D341Med (cell line): ENCODE results near the gene NUDT8.
A peak's percentile ranks its signal among the peaks of the same experiment; 100 is the strongest.
"Not testable (repeated sequence)": the region's sequence is repeated elsewhere in the genome, so short reads cannot be mapped to it uniquely, and the experiment has no call there.

ENCODE experiments used
- DNase-seq: peaks from one replicate; pipeline ENCODE4 v3.0.0; 2012; ENCODE audit warnings: low spot score

NUDT8 gene

DNA sequence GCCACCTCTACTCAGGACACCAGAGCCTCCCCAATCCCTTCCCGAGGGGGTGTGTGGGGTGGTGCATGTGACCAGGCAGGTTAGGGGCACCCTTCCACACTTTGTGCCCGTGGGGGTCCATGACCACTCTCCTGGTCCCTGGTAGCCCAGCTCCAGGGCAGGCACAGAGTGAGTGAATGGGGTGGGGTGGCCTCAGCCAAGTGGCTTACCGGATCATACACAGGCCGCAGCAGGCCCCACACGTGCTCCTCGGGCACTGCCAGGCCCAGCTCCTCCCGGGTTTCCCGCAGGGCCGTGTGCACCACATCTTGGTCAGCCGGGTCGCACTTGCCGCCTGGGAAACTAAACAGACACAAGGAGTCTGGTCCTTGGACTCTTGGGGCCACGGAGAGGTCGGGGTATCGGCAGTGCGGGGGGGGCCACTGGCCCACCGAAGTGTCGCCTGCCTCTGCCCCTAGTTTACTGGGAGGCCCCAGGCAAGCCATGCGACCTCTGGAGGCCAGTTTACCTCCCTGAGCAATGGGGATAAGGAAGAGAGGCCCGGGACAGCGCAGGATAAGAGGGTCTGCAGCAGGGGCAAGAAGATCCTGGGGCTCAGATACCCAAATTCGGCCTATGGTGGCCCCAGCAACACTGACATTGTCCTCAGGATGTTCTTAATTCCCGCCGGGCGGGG lies 889 bp downstream of the NUDT8 start:
- no peak for DNase-seq

DNA sequence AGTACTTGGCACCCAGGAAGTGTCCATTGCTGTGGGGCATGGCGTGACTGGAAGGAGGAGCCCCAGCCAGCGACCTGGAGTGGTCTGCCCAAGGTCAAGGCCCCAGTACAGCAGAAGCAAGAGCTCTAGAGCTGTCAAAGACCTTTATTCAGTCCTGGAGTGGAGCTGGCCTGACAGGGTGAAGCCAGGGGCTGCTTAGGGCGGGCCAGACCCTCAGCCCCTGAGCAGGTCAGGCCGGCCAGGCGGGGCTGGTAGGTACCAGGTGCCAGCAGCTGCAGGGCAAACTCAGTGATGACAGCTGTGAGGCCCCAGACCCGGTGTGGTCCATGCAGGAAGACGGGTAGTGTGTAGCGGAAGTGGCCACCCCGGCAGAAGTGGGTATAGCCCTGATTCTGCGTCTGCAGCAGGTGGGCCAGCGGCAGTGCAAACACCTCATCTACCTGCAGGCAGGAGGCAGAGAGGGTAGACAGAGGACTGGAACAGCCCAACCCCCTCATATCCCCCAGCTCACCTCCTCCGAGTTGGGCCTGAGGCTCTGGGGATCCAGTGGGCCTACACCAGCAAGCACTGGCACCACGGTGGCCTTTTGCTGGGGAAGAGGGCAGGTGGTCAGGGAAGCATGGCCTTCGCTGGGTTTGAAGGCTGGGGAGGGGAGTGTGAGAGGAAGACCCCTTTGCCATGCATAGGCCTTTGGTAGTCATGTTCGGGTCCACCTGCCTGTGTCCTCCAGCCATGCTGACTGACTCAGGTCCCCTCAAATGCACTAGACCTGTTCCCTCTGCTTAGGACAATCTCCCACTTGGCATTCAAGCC lies 1.7 kb downstream of the NUDT8 start:
- no peak for DNase-seq

DNA sequence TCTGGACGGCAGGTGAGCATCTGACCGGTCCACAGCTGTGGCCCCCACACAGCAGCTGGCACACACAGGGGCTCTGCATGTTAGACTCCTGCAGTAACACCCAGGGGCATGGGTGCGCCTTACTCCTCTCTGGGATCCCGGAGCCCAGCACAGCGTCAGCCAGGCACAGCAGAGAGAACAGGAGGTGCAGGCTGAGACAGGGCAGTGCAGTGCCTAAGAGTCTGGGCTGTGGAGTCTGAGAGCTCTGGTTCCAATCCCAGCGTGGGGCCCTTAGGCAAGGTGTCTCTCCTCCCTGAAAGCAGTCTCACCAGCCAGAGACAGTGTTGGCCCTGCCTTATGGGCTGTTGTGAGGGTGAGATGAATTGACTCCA lies 2.3 kb downstream of the NUDT8 start:
- no peak for DNase-seq

DNA sequence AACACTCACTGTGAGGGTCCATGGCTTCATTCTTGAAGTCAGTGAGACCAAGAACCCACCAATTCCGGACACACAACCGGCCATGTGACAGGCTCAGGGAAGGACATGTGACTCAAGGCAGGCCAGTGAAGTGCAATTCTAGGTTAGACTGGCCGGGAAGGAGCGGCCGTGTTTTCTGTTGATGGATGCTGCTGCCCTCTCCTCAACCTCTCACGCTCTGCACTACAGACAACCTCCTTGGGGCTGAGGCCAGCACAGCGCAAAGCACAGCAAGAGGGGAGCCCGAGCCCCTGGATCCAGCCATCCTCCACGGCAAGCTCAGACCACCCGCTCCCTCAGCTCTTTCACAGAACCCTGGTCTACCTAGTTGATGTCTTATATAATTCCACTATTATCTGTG lies 2.8 kb downstream of the NUDT8 start:
- DNase-seq = no peak

DNA sequence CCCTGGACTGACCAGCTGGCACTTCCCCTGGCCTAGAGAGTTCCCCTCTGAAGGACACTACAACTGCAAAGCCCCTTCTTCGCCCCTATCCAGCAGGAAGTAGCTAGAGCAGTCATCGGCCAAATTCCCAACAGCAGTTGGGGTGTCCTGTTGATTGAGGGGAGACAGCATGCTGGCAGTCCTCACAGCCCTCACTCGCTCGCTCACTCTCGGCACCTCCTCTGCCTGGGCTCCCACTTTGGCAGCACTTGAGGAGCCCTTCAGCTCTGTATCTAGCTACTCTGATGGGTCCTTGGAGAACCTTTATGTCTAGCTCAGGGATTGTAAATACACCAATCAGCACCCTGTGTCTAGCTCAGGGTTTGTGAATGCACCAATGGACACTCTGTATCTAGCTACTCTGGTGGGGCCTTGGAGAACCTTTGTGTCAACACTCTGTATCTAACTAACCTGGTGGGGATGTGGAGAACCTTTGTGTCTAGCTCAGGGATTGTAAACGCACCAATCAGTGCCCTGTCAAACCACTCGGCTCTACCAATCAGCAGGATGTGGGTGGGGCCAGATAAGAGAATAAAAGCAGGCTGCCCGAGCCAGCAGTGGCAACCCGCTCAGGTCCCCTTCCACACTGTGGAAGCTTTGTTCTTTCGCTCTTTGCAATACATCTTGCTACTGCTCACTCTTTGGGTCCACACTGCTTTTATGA lies 3.5 kb downstream of the NUDT8 start:
- not testable (repeated sequence) for DNase-seq

DNA sequence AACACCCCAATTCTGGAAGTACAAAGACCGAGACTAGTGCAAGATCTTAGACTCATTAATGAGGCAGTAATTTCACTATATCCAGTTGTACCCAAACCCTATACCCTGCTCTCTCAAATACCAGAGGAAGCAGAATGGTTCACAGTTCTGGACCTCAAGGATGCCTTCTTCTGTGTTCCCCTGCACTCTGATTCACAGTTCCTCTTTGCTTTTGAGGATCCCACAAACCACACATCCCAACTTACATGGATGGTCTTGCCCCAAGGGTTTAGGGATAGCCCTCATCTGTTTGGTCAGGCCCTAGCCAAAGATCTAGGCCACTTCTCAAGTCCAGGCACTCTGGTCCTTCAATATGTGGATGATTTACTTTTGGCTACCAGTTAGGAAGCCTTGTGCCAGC lies 5.9 kb downstream of the NUDT8 start:
- DNase-seq = not testable (repeated sequence)

DNA sequence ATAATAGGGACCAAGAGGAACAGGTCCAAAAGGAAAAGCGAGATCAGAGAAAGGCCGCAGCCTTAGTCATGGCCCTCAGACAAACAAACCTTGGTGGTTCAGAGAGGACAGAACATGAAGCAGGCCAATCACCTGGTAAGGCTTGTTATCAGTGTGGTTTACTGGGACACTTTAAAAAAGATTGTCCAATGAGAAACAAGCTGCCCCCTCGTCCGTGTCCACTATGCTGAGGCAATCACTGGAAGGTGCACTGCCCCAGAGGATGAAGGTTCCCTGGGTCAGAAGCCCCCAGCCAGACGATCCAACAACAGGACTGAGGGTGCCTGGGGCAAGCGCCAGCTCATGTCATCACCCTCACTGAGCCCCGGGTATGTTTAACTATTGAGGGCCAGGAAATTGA lies 6.8 kb downstream of the NUDT8 start:
- not testable (repeated sequence) for DNase-seq

DNA sequence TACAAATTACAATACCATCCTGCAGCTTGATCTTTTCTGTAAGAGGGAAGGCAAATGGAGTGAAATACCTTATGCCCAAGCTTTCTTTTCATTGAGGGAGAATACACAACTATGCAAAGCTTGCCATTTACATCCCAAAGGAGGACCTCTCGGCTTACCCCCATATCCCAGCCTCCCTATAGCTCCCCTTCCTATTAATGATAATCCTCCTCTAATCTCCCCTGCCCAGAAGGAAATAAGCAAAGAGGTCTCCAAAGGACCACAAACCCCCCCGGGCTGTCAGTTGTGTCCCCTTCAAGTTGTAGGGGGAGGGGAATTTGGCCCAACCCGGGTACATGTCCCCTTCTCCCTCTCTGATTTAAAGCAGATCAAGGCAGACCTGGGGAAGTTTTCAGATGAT lies 7.8 kb downstream of the NUDT8 start:
- not testable (repeated sequence) for DNase-seq

DNA sequence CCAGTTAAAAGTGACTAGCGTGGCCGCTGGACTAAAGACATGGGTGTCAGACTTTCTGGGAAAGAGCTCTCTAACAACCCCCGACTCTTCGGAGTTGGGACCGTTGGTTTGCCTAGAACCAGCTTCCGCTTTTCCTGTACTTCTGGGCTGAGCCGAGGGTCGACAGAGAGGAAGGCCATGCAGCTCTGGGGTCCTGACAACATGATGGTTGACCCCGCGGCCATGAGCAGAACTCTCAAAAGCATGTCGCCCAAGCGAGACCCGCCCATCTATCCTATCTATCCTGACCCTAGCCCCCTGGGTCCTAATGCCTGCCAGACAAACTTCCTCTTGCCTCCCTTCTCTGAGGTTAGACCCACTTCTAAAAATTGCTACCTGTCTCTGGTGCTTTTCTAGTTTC lies 9.1 kb downstream of the NUDT8 start:
- not testable (repeated sequence) for DNase-seq

DNA sequence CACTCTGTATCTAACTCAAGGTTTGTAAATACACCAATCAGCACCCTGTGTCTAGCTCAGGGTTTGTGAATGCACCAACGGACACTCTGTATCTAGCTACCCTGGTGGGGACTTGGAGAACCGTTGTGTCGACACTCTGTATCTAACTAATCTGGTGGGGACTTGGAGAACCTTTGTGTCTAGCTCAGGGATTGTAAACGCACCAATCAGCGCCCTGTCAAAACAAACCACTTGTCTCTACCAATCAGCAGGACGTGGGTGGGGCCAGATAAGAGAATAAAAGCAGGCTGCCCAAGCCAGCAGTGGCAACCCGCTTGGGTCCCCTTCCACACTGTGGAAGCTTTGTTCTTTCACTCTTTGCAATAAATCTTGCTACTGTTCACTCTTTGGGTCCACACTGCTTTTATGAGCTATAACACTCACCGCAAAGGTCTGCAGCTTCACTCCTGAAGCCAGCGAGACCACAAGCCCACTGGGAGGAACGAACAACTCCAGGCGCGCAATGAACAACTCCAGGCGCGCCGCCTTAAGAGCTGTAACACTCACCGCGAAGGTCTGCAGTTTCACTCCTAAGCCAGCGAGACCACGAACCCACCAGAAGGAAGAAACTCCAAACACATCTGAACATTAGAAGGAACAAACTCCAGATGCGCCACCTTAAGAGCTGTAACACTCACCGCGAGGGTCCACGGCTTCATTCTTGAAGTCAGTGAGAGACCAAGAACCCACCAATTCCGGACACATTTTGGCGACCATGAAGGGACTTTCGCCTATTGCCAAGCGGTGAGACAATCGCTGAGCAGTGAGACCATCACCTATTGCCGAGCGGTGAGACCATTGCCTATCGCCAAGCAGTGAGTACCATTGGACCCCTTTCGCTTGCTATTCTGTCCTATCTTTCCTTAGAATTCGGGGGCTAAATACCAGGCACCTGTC lies 9.8 kb downstream of the NUDT8 start:
- DNase-seq = not testable (repeated sequence)

DNA sequence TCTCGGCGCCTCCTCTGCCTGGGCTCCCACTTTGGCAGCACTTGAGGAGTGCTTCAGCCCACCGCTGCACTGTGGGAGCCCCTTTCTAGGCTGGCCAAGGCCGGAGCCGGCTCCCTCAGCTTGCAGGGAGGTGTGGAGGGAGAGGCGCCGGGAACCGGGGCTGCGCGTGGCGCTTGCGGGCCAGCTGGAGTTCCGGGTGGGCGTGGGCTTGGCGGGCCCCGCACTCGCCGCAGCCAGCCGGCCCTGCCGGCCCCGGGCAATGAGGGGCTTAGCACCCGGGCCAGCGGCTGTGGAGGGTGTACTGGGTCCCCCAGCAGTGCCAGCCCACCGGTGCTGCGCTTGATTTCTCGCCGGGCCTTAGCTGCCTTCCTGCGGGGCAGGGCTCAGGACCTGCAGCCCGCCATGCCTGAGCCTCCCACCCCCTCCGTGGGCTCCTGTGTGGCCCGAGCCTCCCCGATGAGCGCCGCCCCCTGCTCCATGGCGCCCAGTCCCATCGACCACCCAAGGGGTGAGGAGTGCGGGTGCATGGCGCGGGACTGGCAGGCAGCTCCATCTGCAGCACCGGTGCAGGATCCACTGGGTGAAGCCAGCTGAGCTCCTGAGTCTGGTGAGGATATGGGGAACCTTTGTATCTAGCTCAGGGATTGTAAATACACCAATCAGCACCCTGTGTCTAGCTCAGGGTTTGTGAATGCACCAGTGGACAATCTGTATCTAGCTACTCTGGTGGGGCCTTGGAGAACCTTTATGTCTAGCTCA lies 10.7 kb downstream of the NUDT8 start:
- not testable (repeated sequence) for DNase-seq

DNA sequence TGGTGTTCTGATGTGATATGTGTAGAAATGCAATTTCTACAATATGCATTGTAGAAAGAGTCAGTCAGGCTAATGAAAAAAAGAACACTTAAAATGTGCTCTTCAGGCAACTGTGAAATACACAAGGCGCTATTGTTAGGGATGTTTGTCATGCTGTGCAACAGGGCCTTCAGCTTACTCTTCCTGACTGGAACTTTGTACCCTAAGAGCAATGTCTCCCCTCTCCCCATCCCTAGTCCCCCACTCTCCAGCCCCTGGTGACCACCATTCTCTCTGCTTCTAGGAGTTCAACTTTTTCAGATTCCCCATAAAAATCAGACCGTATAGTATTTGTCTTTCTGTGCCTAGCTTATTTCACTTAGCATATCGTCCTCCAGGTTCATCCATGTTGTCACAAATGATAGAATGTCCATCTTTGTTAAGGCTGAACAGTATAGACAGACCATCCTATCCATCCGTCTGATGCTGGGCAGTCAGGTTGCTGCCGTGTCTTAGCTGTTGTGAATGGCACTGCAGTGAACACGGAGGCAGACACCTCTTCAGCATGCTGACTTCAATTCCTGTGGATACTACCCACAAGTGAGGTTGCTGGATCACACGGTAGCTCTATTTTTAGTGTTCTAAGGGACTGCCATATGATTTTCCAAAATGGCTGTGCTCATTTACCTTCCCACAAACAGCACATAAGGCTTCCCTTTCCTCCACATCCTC lies 12.3 kb downstream of the NUDT8 start:
- no peak for DNase-seq

DNA sequence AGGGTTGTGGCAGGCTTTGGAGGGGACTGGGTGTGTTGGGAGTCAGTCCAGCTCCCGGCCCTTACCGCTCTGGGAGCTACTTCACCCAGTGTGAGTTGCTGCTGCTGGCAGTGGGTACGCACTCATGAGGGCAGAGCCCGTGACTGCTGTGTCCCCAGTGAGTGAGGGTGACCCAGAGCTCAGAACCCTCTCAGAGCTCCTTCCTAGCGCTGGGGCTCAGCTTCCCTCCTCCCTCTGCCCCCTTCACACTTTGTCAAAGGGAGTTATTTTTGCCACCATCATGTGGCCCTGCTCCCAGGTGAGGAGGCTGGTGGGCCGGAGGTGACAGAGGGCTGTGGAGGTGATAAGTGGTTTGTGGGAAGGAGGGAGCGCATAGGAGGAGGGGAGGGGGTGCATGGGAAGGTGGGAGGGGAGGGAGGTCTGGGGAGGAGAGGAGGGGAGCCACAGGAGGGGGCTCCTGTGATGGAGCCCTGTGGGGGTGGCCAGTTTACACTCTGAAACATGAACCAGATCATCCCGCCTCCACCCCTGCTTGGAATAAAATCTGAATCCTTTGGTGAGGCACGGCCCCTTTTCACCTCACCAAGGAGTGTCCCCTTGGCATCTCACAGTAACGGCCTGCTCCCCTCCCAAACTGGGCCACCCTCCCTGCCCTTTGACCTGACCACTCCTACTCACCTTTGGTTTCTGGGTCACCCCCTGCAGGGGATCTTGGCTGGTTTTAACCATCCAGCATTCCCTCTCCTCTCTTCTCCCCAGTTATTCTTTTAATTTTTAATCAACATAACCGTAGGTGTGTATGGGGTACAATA lies 13.1 kb downstream of the NUDT8 start:
- DNase-seq = no peak

DNA sequence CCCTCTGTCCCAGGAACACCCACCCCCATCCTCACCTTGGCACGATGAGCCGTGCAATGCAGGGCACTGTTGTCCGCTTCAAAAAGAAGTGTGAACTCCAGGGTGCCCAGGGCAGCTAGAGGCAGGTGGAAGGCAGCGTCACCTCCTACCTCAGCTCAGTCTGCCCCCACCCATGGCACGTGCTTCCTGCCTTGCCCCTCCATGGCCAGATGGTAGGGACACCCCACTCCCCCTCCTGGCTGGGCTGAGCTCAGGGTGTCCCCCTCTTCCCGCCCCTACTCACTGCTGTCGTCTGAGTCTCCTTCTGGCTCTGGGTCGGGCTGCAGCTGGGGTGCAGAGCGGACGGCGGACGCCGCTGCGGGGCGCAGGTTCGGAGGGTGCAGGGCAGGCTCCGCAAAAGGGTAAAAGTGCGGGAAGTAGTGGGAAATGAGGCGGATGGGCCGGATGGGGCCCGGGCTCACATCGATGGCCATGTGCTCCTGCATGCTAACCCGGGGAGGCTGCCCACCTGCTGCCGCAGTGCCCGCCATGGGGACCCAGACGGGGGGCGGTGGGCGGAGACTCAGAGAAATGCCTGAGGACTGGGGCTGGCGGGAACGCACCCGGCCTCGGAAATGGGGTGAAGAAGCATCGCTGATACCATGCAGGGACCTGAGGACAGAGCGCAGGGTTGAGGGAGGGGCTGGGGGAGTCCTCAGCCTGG lies 13.9 kb downstream of the NUDT8 start:
- DNase-seq = no peak

DNA sequence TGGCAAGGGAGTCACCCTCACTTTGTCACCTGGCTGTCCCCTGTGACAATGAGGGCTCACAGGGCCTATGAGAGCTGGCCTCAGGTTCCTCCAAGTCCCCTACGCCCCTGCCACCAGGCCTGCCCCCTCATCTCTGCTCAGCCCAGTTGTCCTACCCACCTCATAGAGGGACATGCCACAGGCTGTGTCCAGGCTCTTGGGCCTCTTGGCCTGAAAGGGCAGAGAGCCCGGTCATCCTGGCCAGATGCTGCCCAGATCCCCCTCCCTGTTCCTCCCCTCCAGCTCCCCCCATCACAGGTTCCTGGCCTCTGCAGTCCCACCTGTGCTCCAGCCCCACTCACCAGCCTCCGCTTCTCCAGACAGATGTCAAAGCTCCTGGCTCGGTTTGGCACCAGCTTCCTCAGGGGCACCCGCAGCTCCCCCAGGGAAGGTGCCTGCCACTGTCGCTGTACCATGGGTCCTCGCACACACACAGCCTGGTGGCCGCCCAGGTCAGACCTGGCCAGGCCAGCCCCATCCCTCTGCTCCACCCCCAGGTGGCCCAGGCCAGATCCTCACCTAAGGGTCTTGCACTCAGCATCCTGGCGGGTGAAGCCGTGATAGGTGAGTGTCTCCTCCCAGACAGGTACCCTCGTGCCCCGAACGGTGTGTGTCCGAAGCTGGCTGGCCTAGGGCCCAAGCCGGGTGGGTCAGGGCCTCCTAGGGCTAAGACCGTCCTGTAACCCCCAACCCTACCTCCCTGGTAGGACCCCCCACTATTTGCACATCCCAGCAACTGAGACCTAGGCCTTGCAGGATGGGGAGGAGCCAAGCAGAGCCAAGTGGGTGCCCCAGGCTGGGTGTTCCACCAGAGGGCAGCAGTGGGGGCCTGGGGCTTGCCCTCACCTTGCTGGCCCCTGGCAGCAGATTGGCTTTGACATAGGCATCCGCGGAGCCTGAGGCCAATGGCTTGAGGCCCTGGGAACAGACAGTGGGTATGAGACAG lies 14.7 kb downstream of the NUDT8 start:
- DNase-seq = peak; percentile 78

DNA sequence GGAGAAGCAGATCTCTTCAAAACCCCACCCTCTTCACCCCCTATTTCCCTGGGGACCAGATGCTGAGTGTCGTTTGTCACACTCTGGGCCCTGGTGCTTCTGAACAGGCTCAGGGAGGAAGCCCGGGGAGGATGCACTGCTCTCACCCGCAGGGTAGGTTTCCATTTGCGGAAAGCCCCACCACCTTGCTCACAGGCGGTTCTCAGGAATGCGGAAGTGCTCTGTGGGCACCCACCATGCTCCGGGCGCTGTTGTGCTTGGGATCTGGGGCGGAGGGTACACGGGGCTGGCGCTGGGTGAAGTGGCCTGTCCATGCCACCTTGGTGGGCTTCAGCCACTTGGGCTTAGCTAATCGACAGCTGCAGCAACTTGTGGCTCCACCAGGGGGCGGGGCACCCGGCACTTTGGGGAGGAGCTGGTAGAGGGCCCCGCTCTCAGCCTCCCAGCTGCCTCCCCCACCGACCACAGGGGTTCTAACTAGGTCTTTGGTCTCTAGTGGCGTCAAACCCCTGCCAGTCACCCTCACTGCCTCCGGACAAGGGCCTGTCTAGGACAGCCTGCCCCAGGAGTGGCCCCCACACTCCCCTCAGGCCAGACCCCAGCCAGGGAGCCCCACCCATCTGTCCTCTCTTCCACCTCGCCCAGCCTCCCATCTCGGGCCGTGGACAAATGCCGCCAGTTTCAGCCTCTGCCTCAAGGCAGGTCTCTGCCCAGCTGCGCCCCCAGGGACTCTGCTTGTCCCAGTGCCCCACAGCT lies 15.6 kb downstream of the NUDT8 start:
- DNase-seq = peak; percentile 78
